ENCODE data around the gene SELENOP.

GRCh38 chr5:42800748-42801330 lies 10.9 kb downstream of the SELENOP start:
- TF ChIP-seq EZH2 (IDR thresholded peaks at IDR 0.05; ENCODE audit: insufficient read depth, poor library complexity, severe bottlenecking): no peak
- no peak for TF ChIP-seq EZH2phosphoT487 (IDR thresholded peaks at IDR 0.05; ENCODE audit: insufficient read depth, low read depth)

Data from GM23248 (cell line).